ENCODE measurements around the gene UXS1. TPM values are rescaled to one million over a fixed set of nuclear protein-coding genes. Genes with fewer than 3 reads are reported as not detected.

UXS1 gene
- total RNA-seq, 1 experiment from 2014 or later, result 46.3 TPM

GRCh38 chr2:106062627-106063026 is 131.5 kb downstream of the UXS1 start:
- no peak overlapping the region for H4K5ac ChIP-seq (ENCODE audit: insufficient read length, low read depth, low read length)
- H2BK15ac ChIP-seq (ENCODE audit: low read depth, low read length), result no peak overlapping the region
- no peak for DNase-seq
- Mint-ChIP-seq H3K4me1 (peaks cover 6 to 9% of the 10 kb centered on the region in 2 experiments), H3K27ac (no peak overlapping the region), H3K9me3 (no peaks in the 10 kb centered on the region; a peak in 1 of 5 replicates), H3K4me3 (no peak overlapping the region), H3K27me3 (ENCODE audit: low read depth) (peaks cover 39% of the 10 kb centered on the region), H3K36me3 (ENCODE audit: insufficient read depth in 1 of 3, low read depth in 3 of 3) (no peaks in the 10 kb centered on the region; a peak in 1 of 7 replicates)
- H3K23me2 ChIP-seq (ENCODE audit: insufficient read length, low read depth, low read length, poor library complexity, severe bottlenecking), result peaks cover 8% of the 10 kb centered on the region
- WGBS (ENCODE audit: extremely low coverage, insufficient read length, low lambda C conversion rate), result no CpG with 5 or more reads among the region's 5 CpGs
- H2BK20ac ChIP-seq (ENCODE audit: low read depth, low read length, poor library complexity, severe bottlenecking), result no peak overlapping the region
- H3K27me3 ChIP-seq (ENCODE audit: insufficient read depth, low read length), result peaks cover 5% of the 10 kb centered on the region; the same call in 1 of the 2 replicates
- no peaks in the 10 kb centered on the region for H3K9me3 ChIP-seq (ENCODE audit: control insufficient read depth, low read depth, low read length)
- no peak overlapping the region for H3T11ph ChIP-seq (ENCODE audit: low read length)
- H3K56ac ChIP-seq (ENCODE audit: insufficient read length, low read depth, low read length), result no peak overlapping the region
- no peak overlapping the region for H4K91ac ChIP-seq (ENCODE audit: insufficient read length, low read depth, low read length)
- no peak overlapping the region for H2AK5ac ChIP-seq (ENCODE audit: insufficient read length, low read length)
- H3K79me1 ChIP-seq (ENCODE audit: insufficient read depth, low read depth, low read length, poor library complexity, severe bottlenecking), result no peaks in the 10 kb centered on the region
- no peak overlapping the region for H4K8ac ChIP-seq (replicated peaks; ENCODE audit: insufficient read length, low read depth, low read length)
- no peak overlapping the region for H3K18ac ChIP-seq (ENCODE audit: insufficient read length, low read depth, low read length)
- H2AFZ ChIP-seq (ENCODE audit: low read length), result no peak overlapping the region
- no peaks in the 10 kb centered on the region for H3K79me2 ChIP-seq (ENCODE audit: insufficient read depth, low read length)
- no peak overlapping the region for H2BK5ac ChIP-seq (ENCODE audit: insufficient read length, low read length)
- H3K4me2 ChIP-seq (ENCODE audit: insufficient read depth, insufficient read length, low read length), result no peak overlapping the region
- H2BK12ac ChIP-seq (ENCODE audit: insufficient read length, low read depth, low read length), result no peak overlapping the region
- H4K20me1 ChIP-seq (ENCODE audit: control insufficient read depth, insufficient read depth, insufficient read length), result no peaks in the 10 kb centered on the region
- no peak for TF ChIP-seq CTCF (conservative IDR thresholded peaks at IDR 0.05)
- H3K14ac ChIP-seq (ENCODE audit: insufficient read depth, low read length), result no peak overlapping the region
- no peak overlapping the region for H2BK120ac ChIP-seq (ENCODE audit: low read depth, low read length, poor library complexity, severe bottlenecking)
- H3K27ac ChIP-seq (ENCODE audit: insufficient read length, low read depth, low read length), result no peak overlapping the region
- no peak overlapping the region for H3K9ac ChIP-seq (ENCODE audit: extremely low read depth, insufficient read length, low read length)
- no peak overlapping the region for H3K4ac ChIP-seq (ENCODE audit: low read depth, low read length)
- no peaks in the 10 kb centered on the region for H3K4me1 ChIP-seq (ENCODE audit: insufficient read depth, low read length)
- H3K23ac ChIP-seq (ENCODE audit: insufficient read length, low read depth, low read length), result no peak overlapping the region
